Left hindlimb (tissue), 1 donor: ENCODE measurements around the gene HOXD13.
A peak's percentile ranks its signal among the peaks of the same experiment; 100 is the strongest.

Experiments
- DNase-seq: peaks from one replicate; pipeline ENCODE4 v3.0.0-alpha.2; 2018

Gene HOXD13

GRCh38 chr2:176132205-176133171 is 40.0 kb downstream of the HOXD13 start:
- DNase-seq, result no peak

DNA sequence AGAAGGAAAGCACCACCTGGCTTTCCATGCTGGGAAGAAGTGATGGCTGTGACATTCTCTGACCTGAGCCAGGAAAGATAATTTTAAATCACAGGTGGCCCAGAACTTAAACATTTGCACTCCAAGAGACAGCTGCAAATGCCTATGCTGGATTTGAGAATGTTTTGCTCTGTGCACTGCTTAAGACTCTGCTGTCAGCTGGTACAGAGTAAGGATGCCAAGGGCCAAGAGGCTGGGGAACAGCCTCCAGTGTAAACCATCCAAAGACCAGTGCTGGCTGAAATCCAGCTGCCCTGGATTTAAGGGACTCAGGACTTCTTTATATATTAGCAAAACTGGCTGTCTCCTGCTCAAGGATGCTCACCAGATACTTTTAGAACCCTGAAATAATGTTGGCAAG is 40.9 kb downstream of the HOXD13 start:
- no peak for DNase-seq

- DNase-seq, result no peak
These were observed 41.5 kb downstream of the HOXD13 start for GRCh38 chr2:176134035-176134434.

DNA sequence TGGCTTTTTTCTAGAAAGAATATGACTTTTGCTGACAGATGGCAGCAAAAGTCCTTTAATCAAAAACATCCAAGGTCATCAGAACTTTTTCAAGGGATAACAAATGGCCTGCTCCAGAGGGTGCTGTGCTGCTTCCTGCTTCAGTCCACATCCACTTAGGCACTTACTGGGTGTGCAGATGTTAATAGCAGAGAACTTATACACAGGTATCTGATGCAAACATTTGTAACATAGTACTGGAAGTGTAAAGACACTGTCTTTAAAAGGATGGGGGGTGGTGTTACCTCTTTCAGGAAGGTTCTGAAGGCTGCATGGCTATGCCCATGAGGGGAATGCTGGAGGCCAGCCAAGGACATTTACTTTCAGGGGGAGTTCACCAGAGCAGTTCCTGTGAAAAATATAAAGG is 42.5 kb downstream of the HOXD13 start:
- DNase-seq, result no peak

GRCh38 chr2:176136374-176137251 is 44.1 kb downstream of the HOXD13 start:
- peak; percentile 74 for DNase-seq

GRCh38 chr2:176137252-176137580 is 44.7 kb downstream of the HOXD13 start:
- no peak for DNase-seq

GRCh38 chr2:176137906-176138305 is 45.4 kb downstream of the HOXD13 start:
- DNase-seq, result no peak

DNA sequence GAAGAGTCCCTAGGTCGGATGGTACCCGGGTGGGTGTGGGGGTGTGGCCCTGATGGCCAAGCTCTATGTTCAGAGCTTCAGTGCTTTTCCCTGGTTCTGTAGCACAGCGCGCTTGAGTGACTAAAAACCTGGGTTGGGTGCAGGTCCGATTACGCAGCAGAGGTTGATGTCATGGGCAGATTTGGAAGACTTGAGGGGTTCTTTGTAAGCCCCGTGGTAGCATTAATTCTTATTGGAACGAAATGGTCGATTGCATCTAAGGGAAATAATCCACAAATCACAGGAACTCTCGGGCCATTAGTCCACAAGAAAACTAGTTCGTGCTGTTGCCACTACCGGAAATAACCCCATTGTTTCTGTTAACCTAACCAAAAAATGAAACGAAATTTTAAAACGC is 46.0 kb downstream of the HOXD13 start:
- DNase-seq, result peak; percentile 41

- peak; percentile 61 for DNase-seq
These were observed 46.6 kb downstream of the HOXD13 start for GRCh38 chr2:176138923-176139660.

DNA sequence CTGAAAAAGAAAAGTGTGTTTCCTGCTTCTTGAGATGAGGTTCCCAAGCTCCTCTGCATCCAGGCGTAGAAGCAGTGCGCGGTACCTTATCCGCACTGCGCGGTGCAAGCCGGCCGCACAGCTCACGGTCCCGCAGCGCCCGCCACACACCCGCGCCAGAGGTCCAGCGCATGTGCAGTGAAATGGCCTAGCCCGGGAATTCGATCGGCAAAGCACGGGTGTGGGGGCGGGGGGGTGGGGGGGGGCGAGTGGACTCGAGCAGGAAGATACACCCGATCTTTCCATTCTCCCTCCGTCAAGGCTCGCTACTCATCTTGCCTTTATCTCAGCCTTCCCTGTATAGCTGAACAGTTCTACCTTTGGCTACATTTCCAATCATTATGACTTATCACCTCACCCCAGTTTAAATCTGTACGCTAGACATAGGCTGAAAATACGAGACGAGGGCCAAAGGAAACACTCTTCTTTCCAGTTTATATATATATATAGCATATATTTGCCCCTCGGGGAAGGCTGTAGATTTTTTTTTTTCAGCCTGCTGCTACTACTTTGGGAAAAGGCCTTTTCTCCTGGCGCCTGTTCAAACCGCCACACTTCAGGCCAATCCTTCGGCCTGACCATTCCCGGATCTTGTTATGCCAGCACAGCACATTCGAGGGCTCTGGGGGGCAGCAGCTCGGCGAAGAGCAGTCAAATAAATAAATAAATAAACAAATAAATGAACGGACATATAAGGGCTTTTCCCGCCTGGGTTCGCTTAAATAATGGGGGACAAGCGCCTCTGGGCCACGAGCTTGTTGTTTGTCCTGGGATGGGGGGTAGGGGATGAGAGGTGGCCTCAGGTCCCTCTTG is 47.4 kb downstream of the HOXD13 start:
- DNase-seq, result peak; percentile 84

DNA sequence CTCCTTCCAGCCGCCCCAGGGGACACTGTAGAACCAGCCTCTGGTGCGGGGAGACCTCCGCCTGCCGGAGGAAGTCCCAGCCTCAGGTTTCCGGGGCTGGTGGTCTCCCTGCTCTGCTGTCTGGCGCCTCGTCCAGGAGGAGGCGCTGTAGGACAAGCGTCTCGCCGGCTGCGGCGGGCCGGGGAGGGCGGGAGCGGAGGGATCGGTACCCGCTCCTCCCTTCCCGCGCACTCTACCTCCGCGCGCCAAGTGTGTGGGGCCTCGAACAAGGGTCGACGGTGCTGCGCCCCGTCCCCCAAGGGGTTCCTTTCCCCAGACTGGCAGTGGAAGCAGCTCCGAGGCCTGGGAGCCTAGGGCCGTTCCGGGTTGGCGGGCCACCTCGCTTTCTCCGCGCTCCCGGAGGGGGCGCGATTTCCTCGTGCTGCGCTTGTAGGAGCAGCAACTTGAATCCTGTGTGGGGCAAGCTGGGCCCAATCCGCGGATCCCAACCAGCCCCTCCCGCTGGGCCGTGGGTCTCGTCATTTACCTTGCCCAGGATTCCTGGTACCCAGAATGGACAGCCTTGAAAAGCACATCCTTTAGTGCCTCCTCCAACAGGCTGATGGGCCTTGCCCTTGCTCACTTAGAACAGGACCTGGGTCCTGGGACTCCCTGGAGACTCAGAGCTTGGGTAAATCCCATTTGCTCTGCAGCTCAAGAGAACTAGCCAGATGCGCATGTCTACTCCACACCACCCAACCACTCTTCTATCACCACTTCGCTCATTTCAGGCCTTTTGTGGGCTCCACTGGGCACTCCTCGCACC is 48.2 kb downstream of the HOXD13 start:
- DNase-seq, result peak; percentile 91

DNA sequence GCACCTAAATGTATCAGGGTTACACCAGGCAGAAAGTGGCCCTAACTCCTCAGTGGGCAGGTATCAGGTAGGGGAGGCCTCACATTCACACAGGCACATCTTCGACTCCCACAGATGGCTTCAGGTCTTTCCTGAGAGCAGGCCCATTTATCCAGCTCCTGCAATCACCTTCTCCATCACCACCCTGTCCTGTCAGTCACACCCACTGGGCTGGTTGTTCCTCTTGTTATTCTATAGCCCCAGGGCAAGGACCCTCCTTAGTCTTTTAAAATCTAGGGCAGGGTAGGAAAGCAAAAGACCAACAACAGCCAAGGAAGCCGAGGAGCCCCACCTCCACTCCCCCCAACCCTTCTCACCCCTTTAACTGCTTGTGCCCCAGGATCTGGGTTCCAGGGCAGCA is 49.8 kb downstream of the HOXD13 start:
- peak; percentile 13 for DNase-seq
